GM12878 (cell line): ENCODE results near the gene PHF23. TPM values are rescaled to one million over a fixed set of nuclear protein-coding genes. Genes with fewer than 3 reads are reported as not detected.

ENCODE experiments used
- ATAC-seq: fragments of 200-7000 bp; cut with Tn5 transposase; 3 replicates; pipeline ENCODE4 v1.9.1; 2020; ENCODE audit warnings: mild to moderate bottlenecking, moderate library complexity
- BruUV-seq: library from RNA; stranded (reverse); fragments of 400-500 nt; replicated peaks from 2 replicates; lab custom pipeline; 2021; lab: Mats Ljungman, UMichigan
- CTCF ChIA-PET: fragments of 300-600 bp; sonication (Branson Sonifier 250); formaldehyde crosslinking; extraction: SDS; loops from one replicate; lab custom pipeline; 2021; ENCODE audit warnings: inconsistent platforms; lab: Yijun Ruan, JAX
- POLR2A ChIA-PET: fragments of 350-600 bp; formaldehyde crosslinking; extraction: SDS; loops from one replicate; lab custom pipeline; 2021; ENCODE audit warnings: inconsistent platforms; lab: Charles Lee
- RAD21 ChIA-PET: fragments of 300-600 bp; sonication (Branson Sonifier 250); formaldehyde crosslinking; loops from one replicate; lab custom pipeline; 2023; ENCODE audit warnings: antibody characterized with exemption; ENCODE audit not compliant: unreplicated experiment; lab: Charles Lee
- SMC1A ChIA-PET: fragments of 300-600 bp; sonication (Branson Sonifier 250); formaldehyde crosslinking; loops from one replicate; lab custom pipeline; 2023; ENCODE audit not compliant: unreplicated experiment, uncharacterized antibody; lab: Charles Lee
- DNase-seq: peaks from one replicate; pipeline ENCODE4 v3.0.0-alpha.2; 2011; ENCODE audit warnings: low read depth, low spot score
- FAIRE-seq: peaks from 3 replicates; lab custom pipeline; 2011; peaks lifted over from hg19 to GRCh38; lab: Jason Lieb, UNC
- H2AFZ ChIP-seq: 2 replicates; pipeline ENCODE4 v1.6.0; 2011; ENCODE audit warnings: low read depth, low read length, control low read depth; ENCODE audit not compliant: control insufficient read depth
- H3K27ac ChIP-seq: 2 replicates; pipeline ENCODE4 v1.5.1; 2011; ENCODE audit warnings: control low read depth; ENCODE audit not compliant: control insufficient read depth, insufficient read depth
- H3K27me3 ChIP-seq, 2 experiments: replicated peaks in 1 of 2; 2 replicates each; pipeline versions ENCODE4 v1.6.0 to v1.6.1; 2011; ENCODE audit warnings: low read length in 1 of 2; ENCODE audit not compliant: control insufficient read depth in 2 of 2, insufficient read depth in 2 of 2
- H3K36me3 ChIP-seq, 2 experiments: 2 replicates each; pipeline ENCODE4 v1.5.1; 2011; ENCODE audit warnings: low read length in 1 of 2; ENCODE audit not compliant: control insufficient read depth in 2 of 2, insufficient read depth in 2 of 2
- H3K4me1 ChIP-seq: 2 replicates; pipeline ENCODE4 v1.6.1; 2011; ENCODE audit warnings: mild to moderate bottlenecking, low read length, moderate library complexity, mixed read lengths; ENCODE audit not compliant: control insufficient read depth, insufficient read depth
- H3K4me2 ChIP-seq: 2 replicates; pipeline ENCODE4 v1.6.0; 2011; ENCODE audit warnings: control low read depth; ENCODE audit not compliant: control insufficient read depth, insufficient read depth
- H3K4me3 ChIP-seq: fragments of 200-600 bp; sonication (generic); 2 replicates; pipeline ENCODE4 v1.5.1; 2016
- H3K79me2 ChIP-seq: 2 replicates; pipeline ENCODE4 v1.6.0; 2011; ENCODE audit warnings: low read length; ENCODE audit not compliant: control insufficient read depth, insufficient read depth
- H3K9ac ChIP-seq: 2 replicates; pipeline ENCODE4 v1.8.0; 2011; ENCODE audit warnings: low read length, control low read depth, mixed read lengths; ENCODE audit not compliant: control insufficient read depth, insufficient read depth
- H3K9me3 ChIP-seq: replicated peaks from 3 replicates; pipeline ENCODE4 v1.5.1; 2011; ENCODE audit warnings: mild to moderate bottlenecking, low read length; ENCODE audit not compliant: control insufficient read depth, insufficient read depth
- H4K20me1 ChIP-seq: 2 replicates; pipeline ENCODE4 v1.6.0; 2011; ENCODE audit not compliant: control insufficient read depth, insufficient read depth
- CBX5 ChIP-seq: sonication (generic); IDR thresholded peaks from 2 replicates; pipeline ENCODE4 v1.6.1; 2016; ENCODE audit warnings: low read depth, moderate library complexity, mild to moderate bottlenecking, inconsistent platforms
- ETV6 ChIP-seq, 2 experiments: fragments of 450-650 bp in 1 of 2; IDR thresholded peaks in 1 of 2; conservative IDR thresholded peaks in 1 of 2; 2 replicates each; pipeline ENCODE4 v1.6.1; 2014; ENCODE audit warnings: antibody characterized with exemption in 1 of 2, borderline replicate concordance in 1 of 2, low read depth in 1 of 2, mild to moderate bottlenecking in 1 of 2, moderate library complexity in 1 of 2
- IKZF1 ChIP-seq: fragments of 450-650 bp; conservative IDR thresholded peaks from 2 replicates; pipeline ENCODE4 v1.6.1; 2017; ENCODE audit warnings: antibody characterized with exemption, mild to moderate bottlenecking
- POLR2A ChIP-seq: IDR thresholded peaks from 2 replicates; pipeline ENCODE4 v1.6.1; 2011; ENCODE audit warnings: low read depth, mild to moderate bottlenecking, low read length
- RCOR1 ChIP-seq: conservative IDR thresholded peaks from 2 replicates; pipeline ENCODE4 v1.6.1; 2012; ENCODE audit warnings: low read depth, low read length, improper control_type of control experiment
- WGBS: methylation state at CpG from one replicate; pipeline ENCODE4 v1.1.6; 2016; ENCODE audit warnings: low lambda C conversion rate; ENCODE audit not compliant: insufficient replicate concordance, insufficient coverage; ENCODE audit errors: missing lambda C conversion rate; 5-methylcytosine and 5-hydroxymethylcytosine counted together
- in situ Hi-C: fragments of 300-500 bp; cut with MboI; formaldehyde crosslinking; loops from 9 replicates; pipeline ENCODE4 v1.14.3; 2018; ENCODE audit warnings: mixed read lengths
- intact Hi-C: fragments of 100-400 bp; cut with micrococcal nuclease; formaldehyde crosslinking; loops from one replicate; pipeline ENCODE4 v1.14.2; 2022; ENCODE audit not compliant: unreplicated experiment
- polyA plus RNA-seq, 11 experiments: library from polyadenylated mRNA; depleted of rRNA in 4 of 11; unstranded in 6 of 11; stranded (reverse) in 5 of 11; fragments of >200 nt; fragmentation: Nextera tagmentation in 4 of 11; fragmentation: Illumina TruSeq in 1 of 11; extraction: Ambion mirVana in 4 of 11; extraction: Trizol in 1 of 11; gene quantifications; 1 replicate in 1 of 11; 2 replicates in 10 of 11; pipeline versions ENCODE4 v1.2.1 to v1.2.3, GENCODE V29; 2011 to 2016; ENCODE audit warnings: inconsistent platforms in 2 of 11, missing spikeins in 2 of 11, low read depth in 1 of 11
- total RNA-seq, 4 experiments: library from RNA; depleted of rRNA in 3 of 4; stranded (reverse); fragments of >200 nt in 3 of 4; fragmentation: Illumina TruSeq in 1 of 4; extraction: Trizol in 1 of 4; gene quantifications; 2 replicates each; pipeline versions ENCODE4 v1.2.1 to v1.2.3, GENCODE V29; 2013 to 2021
- TF ChIP-seq, protein P1 (sequence below): fragments of 450-650 bp; conservative IDR thresholded peaks from 2 replicates; pipeline ENCODE4 v1.6.1; 2017; ENCODE audit warnings: mild to moderate bottlenecking, moderate library complexity
- TF ChIP-seq, protein P2 (sequence below): fragments of 450-650 bp; IDR thresholded peaks from 2 replicates; pipeline ENCODE4 v1.6.1; 2016; ENCODE audit warnings: mild to moderate bottlenecking

PHF23 gene
- total and polyA plus RNA-seq, 10 of the 15 experiments (the other 5 are each of a cell fraction or from before 2014, with no cell fraction given), result 8.2 to 84.8 (median 32.6) TPM

GRCh38 chr17:7260651-7261378 is 21.6 kb upstream of the PHF23 start:
- CTCF ChIA-PET, result no interaction called here
- H3K9ac ChIP-seq, result peak overlapping the region; percentile 43
- no peaks in the 10 kb centered on the region for H3K9me3 ChIP-seq
- no TSS peak for BruUV-seq
- peaks cover 3 to 5% of the 10 kb centered on the region in 2 experiments; a peak in 2 of 4 replicates for H3K27me3 ChIP-seq
- peaks cover 0 to 8% of the 10 kb centered on the region in 2 experiments; a peak in 2 of 4 replicates for H3K36me3 ChIP-seq
- peak overlapping the region; percentile 65 for H2AFZ ChIP-seq
- 8% methylated on average over 38 of the region's 54 CpGs for WGBS
- FAIRE-seq (no peak), ATAC-seq (peak; percentile 48), DNase-seq (no peak)
- RAD21 ChIA-PET, result no interaction called here
- peaks cover 17% of the 10 kb centered on the region for H3K4me1 ChIP-seq
- in situ Hi-C loops (no loop called here), intact Hi-C loops (no loop called here)
- H3K79me2 ChIP-seq, result no peaks in the 10 kb centered on the region
- no peak overlapping the region for H3K27ac ChIP-seq
- H4K20me1 ChIP-seq, result no peaks in the 10 kb centered on the region
- SMC1A ChIA-PET, result no interaction called here
- H3K4me3 ChIP-seq, result peak overlapping the region; percentile 64
- TF ChIP-seq CBX5 (no peak), POLR2A (peak; percentile 69), IKZF1 (no peak), RCOR1 (no peak), ETV6 (conservative IDR thresholded peaks at IDR 0.05 in 1 of 2, IDR thresholded peaks at IDR 0.05 in 1 of 2; ENCODE audit: borderline replicate concordance in 1 of 2, low read depth in 1 of 2) (no peak)
- TF ChIP-seq, protein P1, sequence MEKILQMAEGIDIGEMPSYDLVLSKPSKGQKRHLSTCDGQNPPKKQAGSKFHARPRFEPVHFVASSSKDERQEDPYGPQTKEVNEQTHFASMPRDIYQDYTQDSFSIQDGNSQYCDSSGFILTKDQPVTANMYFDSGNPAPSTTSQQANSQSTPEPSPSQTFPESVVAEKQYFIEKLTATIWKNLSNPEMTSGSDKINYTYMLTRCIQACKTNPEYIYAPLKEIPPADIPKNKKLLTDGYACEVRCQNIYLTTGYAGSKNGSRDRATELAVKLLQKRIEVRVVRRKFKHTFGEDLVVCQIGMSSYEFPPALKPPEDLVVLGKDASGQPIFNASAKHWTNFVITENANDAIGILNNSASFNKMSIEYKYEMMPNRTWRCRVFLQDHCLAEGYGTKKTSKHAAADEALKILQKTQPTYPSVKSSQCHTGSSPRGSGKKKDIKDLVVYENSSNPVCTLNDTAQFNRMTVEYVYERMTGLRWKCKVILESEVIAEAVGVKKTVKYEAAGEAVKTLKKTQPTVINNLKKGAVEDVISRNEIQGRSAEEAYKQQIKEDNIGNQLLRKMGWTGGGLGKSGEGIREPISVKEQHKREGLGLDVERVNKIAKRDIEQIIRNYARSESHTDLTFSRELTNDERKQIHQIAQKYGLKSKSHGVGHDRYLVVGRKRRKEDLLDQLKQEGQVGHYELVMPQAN, result no peak
- TF ChIP-seq, protein P2, sequence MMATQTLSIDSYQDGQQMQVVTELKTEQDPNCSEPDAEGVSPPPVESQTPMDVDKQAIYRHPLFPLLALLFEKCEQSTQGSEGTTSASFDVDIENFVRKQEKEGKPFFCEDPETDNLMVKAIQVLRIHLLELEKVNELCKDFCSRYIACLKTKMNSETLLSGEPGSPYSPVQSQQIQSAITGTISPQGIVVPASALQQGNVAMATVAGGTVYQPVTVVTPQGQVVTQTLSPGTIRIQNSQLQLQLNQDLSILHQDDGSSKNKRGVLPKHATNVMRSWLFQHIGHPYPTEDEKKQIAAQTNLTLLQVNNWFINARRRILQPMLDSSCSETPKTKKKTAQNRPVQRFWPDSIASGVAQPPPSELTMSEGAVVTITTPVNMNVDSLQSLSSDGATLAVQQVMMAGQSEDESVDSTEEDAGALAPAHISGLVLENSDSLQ, result no peak
- TF ChIP-seq, all 136 proteins: peak for 1
- H3K4me2 ChIP-seq, result peak overlapping the region; percentile 86
- POLR2A ChIA-PET, result no interaction called here
